D721Med (cell line): ENCODE data around the gene KDM4C.

Source experiments
- DNase-seq: peaks from one replicate; pipeline ENCODE4 v3.0.0; 2011; ENCODE audit warnings: low spot score; ENCODE audit not compliant: insufficient read length
- FAIRE-seq: peaks from 2 replicates; lab custom pipeline; 2011; peaks lifted over from hg19 to GRCh38; lab: Jason Lieb, UNC
- CTCF ChIP-seq: IDR thresholded peaks from 2 replicates; pipeline ENCODE4 v1.5.1; 2012; ENCODE audit warnings: mild to moderate bottlenecking, control low read depth; ENCODE audit not compliant: insufficient read depth; ENCODE audit errors: missing control alignments

The KDM4C gene

GRCh38 chr9:7165331-7165975 lies 407.7 kb downstream of the KDM4C start:
- no peak for DNase-seq
- TF ChIP-seq CTCF = no peak
- no peak for FAIRE-seq

GRCh38 chr9:7166074-7166473 lies 408.3 kb downstream of the KDM4C start:
- no peak for TF ChIP-seq CTCF
- no peak for DNase-seq
- FAIRE-seq = no peak

GRCh38 chr9:7169717-7170389 lies 412.1 kb downstream of the KDM4C start:
- TF ChIP-seq CTCF = no peak
- no peak for FAIRE-seq
- DNase-seq = no peak

GRCh38 chr9:7171396-7172153 lies 413.8 kb downstream of the KDM4C start:
- TF ChIP-seq CTCF = no peak
- DNase-seq (no peak), FAIRE-seq (no peak)

- no peak for TF ChIP-seq CTCF
- DNase-seq (no peak), FAIRE-seq (no peak)
Observed at GRCh38 chr9:7172154-7173115, 414.7 kb downstream of the KDM4C start.

GRCh38 chr9:7173139-7173538 lies 415.4 kb downstream of the KDM4C start:
- DNase-seq = no peak

More at GRCh38 chr9:7173139-7173538, 415.4 kb downstream of the KDM4C start:
- no peak for FAIRE-seq
- TF ChIP-seq CTCF = no peak
